ENCODE results near the gene TBL1XR1.

TBL1XR1 gene

DNA sequence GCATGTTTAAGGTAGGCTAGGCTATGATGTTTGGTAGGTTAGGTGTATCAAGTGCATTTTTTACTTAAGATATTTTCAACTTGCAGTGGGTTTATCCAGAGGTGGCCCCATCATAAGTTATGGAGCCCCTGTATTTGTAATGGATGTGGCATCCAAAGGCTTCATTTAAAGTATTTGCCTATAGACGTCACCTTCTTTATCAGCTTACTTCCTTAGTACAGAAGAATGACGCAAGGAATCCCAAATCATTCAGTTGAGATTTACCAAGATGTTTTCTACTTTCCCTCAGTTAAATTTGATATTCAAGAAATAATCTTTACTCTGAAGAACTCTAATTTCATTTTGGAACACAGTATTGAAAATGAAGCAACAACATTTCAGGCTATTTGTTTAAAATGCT is 201.3 kb downstream of the TBL1XR1 start:
- no peak for DNase-seq

DNA sequence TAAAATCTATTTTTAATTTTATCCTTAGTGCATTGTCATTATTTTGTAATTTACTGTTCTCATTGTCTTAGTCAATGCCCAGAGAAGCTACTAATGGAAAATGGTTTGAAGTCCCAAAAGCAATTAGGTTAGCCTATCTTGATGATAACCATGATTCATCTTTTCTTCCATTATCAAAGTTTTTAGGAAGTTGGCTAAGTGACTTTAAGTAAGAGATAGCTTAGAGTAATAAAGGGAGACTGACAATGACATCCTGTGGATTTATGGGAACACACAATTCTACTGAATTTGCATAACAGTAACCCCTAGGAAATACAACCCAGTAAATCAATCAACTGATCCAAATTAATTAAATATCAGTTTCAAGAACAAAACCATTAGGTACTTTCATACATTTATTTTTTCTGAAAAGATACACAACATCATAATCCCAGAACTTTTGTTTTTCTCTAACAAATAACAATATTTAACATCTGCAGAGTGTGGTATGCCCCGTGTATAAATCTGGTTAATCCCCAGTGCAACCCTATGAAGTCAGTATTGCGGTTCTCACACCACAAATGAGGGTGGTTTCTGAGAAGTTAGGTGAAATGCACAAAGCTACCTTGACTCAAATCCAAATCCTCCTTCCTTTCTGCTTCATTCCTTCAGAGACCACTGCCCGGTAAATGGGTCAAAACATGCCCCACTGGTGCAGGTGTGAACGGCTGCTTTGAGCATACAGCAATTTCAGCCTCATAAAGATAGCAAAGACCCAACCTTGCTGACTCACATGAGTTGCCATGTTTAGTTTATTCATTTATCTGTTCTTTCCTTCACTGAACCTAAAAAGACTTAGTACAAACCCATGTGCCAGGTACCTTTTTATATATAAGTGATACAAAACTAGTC is 202.1 kb downstream of the TBL1XR1 start:
- DNase-seq: no peak

DNA sequence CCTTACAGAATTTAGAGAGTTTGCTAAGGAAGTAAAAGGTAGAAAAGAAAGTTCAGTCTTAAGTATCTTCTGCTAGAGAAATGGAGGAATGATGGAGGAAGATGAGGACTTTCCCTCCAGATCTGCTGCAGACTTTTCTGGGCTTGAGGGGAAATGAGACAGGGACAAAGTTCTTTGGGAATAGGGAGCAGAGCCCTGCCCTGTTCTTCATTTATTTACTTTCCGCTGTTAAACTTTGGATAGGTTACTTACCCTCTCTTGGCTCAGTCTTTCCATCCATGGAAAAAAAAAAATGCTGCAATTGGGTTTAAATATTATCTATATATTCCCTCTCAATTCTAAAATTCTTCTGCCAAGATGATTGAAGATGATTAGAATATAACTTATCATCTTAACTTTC is 202.9 kb downstream of the TBL1XR1 start:
- no peak for DNase-seq

DNA sequence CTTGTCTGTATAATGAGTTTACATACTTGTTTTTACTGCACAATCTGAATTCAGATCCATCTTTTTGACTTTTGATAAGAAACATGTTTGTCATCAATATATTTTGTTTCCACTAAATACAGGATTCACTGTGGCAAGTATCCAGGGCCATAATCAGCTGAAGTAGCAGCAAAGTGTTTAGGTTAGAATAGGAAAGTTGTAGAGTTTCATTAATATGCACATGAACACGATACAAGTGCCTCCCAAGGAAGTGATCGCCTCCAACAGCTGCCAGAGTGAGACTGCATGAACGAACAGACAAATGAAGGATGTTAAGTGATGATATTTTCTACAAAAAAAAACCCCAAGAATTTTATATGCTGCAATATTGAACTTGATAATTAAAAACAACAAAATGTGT is 204.3 kb downstream of the TBL1XR1 start:
- no peak for DNase-seq

DNA sequence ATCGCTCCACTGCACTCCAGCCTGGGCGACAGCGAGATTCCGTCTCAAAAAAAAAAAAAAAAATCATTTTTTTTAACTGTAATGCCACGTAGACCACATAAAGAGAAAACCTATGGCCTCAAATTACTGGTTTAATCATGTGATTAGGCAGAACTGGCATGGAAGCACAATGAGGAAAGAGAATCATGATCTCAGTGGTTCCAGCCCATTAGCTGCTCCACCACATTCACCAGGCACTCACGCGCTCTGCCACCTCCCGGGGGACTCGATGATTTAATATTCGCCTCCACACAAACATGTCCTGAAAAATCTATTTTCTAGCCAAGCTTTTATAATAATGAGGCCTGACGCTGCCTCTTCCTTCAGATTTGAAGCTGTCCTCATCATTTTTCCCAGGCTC is 204.7 kb downstream of the TBL1XR1 start:
- no peak for DNase-seq

DNA sequence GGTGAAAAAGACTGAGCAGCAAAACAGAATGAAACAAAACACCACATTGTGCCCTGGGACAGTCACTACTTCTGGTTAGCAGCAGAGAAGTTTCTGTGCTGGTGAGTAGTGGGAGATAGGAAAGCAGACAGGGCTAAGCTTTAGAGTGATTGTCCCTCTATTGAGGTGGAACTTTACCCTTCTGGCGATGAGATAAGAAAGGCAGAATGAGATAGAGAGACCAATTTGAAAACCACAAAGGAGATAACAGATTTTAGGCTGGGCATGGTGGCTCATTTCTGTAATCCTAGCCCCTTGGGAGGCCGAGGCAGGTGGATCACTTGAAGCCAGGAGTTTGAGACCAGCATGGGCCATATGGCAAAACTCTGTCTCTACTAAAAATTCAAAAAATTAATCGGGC is 208.5 kb downstream of the TBL1XR1 start:
- DNase-seq: no peak

DNA sequence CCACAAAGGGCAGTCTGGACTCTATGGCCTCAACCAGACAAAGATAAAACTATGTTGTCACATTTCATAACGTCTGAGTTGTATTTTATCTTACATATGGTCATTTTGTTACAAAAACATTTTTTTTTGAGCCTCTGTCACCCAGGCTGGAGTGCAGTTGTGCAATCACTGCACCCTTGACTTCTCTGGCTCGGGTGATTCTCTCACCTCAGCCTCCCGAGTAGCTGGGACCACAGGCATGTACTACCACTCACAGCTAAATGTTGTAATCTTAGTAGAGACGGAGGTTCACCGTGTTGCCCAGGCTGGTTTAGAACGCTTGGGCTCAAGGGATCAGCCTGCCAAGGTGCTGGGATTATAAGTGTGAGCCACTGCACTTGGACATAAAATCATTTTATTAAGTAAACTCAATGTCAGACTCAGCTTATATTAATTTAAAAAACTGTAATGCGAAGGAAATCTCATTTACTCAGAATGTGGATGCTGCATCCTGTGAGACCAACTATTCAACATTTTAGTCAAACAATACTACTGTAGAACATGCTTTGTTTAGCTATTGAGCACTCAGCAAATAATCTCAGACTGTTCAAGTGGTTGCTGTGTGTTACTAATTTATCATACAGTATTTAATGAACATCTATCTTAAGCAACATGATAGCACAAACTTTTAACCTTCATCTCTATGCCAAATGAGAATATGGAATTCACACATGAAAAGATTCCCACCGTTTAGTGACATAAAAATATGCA is 209.2 kb downstream of the TBL1XR1 start:
- DNase-seq: no peak

DNA sequence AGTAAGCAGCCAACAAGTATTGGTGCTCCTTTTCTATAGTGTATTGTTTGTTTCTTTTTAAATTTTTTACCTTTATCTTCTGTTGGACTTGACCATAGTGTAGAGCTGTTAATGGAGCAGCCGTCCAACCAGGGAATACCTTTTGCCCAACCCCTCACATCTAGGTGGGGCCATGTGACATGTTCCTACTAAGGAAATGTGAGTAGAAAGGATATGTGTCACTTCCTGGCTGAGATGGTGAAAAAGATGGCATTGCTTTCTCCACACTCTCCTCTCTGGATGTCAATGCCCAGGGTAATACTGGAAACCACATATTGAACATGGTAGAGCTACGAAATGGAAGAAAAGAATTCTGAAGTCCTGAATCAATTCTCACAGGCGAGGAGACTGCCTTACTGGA is 218.8 kb downstream of the TBL1XR1 start:
- no peak for DNase-seq

DNA sequence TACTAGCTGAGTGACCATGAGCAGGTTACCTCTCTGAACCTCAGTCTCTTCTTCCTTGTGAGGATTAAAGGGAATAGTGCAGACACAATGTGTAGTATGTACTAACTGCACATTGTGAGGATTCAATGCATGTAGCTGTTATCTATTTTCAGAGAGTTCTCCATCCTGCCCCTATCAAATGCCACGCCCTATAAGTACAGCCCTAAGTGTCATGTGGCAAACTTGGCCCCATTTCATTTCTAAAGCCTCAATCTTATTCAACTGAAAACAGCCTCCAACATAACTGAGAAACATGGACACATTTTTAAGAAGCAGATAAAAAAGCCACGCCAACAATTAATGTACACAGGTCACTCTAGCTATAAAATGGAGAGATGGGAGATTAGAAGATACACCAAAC is 220.0 kb downstream of the TBL1XR1 start:
- DNase-seq: no peak

DNA sequence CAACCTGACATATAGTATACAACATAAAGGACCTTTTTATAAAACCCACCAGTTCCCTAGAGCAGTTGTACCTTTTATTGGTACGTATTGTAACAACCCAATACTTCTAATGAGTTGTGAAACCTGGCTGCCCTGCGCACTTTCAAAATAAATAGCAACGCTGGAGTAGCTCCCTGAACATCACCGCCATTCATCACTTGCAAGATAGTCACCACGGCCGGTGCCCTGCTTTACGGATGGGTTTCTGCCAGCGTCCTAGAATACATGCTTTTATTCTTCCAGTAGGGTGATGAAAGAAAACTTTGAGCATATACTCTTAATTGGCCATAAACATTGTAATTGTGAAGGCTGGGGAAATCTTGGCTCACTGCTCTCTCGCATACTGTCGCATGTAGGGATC is 220.7 kb downstream of the TBL1XR1 start:
- DNase-seq: no peak

DNA sequence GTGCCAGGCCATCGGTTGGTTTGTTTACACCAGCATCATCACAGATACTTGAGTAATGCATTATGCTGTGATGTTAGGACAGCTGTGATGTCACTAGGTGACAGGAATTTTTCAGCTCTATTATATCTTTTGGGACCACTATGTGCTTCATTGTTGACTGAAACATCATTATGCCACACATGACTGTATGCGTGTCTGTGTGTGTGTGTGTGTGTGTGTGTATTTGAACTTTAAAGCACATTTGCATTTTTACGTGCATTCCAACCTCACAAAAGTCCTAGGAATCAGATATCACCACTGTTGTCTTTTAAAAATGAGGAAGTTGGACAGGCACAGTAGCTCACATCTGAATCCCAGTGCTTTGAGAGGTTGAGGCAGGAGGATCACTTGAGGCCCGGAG is 223.0 kb downstream of the TBL1XR1 start:
- no peak for DNase-seq

DNA sequence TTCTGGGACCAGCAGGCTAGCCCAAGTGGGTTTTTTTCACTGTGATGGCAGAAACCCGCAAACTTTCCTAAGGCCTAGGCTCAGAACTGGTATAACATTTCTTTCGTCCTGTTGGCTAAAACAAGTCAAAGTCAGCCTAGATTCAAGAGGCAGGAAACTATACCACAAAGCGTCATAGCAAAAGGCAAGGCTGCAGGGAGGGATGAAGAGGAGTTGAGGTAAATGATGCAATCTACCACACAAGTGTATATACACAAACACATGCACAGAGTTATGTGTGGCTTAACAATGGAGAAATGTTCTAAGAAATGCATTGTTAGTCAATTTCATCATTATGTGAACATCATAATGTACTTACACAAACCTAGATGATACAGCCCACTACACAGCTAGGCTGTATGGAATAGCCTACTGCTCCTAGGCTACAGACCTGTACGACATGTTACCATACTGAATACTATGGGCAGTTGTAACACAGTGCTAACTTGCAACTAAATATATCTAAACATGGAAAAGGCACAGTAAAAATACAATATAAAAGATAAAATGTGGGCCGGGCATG is 225.6 kb downstream of the TBL1XR1 start:
- no peak for DNase-seq

DNA sequence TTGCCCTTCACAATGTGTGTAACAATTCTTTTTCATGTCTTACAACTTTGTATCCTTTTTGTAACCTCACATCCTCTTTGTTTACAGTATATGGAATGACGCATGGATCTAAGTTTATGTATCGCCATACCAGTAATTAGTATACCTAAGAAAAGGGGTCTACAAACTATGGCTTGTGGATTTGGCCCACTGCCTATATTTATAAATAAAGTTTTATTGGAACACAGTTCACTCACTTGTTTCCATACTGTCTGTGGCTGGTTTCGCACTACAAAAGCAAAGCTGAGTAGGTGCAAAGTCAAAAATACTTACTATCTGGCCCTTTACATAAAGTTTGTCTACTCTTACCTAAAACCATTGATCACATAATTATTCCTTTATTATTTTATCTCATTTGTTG is 226.5 kb downstream of the TBL1XR1 start:
- no peak for DNase-seq

DNA sequence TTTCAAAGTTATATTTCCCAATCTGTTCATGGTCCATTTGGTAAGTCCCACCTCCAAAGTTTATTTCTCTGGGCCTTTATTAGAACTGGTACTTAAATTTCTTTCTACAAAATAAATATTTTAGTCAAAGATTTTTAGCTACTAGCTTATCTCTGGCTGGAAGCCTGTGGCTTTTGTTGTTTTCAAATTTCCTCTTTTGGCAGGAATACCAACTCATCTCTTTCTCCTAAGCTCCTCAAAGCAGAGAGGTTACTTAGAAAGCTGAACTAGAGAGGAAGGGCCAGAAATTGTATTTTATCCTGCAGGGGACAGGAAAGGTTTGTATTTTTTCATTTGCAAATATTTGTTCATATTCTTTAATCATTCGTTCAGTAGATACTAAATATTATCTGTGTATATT is 227.8 kb downstream of the TBL1XR1 start:
- no peak for DNase-seq
